Mesenchymal stem cell (in vitro differentiated cells and primary cell): ENCODE data around the gene ZNF532.
A peak's percentile ranks its signal among the peaks of the same experiment; 100 is the strongest.
"Not testable (repeated sequence)": the region's sequence is repeated elsewhere in the genome, so short reads cannot be mapped to it uniquely, and the experiment has no call there.

ENCODE experiments used
- DNase-seq: peaks from one replicate; pipeline ENCODE4 v3.0.0-alpha.2; 2013
- H2AFZ ChIP-seq: one replicate; pipeline ENCODE4 v1.6.1; 2013; ENCODE audit warnings: low read depth, mild to moderate bottlenecking, control low read depth, inconsistent platforms, low read length, moderate library complexity
- H2AK5ac ChIP-seq: 2 replicates; pipeline ENCODE4 v1.6.1; 2013; ENCODE audit warnings: low read length, moderate library complexity, mild to moderate bottlenecking, inconsistent platforms; ENCODE audit not compliant: severe bottlenecking
- H2BK120ac ChIP-seq: one replicate; pipeline ENCODE4 v1.6.1; 2013; ENCODE audit warnings: low read depth, mild to moderate bottlenecking, inconsistent platforms, low read length, moderate library complexity
- H2BK12ac ChIP-seq, 2 experiments: one replicate each; pipeline ENCODE4 v1.6.1; 2013; ENCODE audit warnings: inconsistent platforms in 2 of 2, low read length in 2 of 2, mild to moderate bottlenecking in 2 of 2, moderate library complexity in 2 of 2, control low read depth in 1 of 2
- H2BK15ac ChIP-seq: one replicate; pipeline ENCODE4 v1.6.1; 2013; ENCODE audit warnings: mild to moderate bottlenecking, low read depth, inconsistent platforms; ENCODE audit not compliant: poor library complexity, severe bottlenecking
- H2BK5ac ChIP-seq: 2 replicates; pipeline ENCODE4 v1.6.1; 2013; ENCODE audit warnings: low read depth, mild to moderate bottlenecking, low read length, control low read depth, inconsistent platforms; ENCODE audit not compliant: poor library complexity, severe bottlenecking
- H3K14ac ChIP-seq, 2 experiments: one replicate each; pipeline ENCODE4 v1.6.1; 2013; ENCODE audit warnings: inconsistent platforms in 2 of 2, low read length in 2 of 2, control low read depth in 1 of 2, mild to moderate bottlenecking in 1 of 2, moderate library complexity in 1 of 2
- H3K18ac ChIP-seq, 2 experiments: one replicate each; pipeline ENCODE4 v1.6.1; 2013; ENCODE audit warnings: inconsistent platforms in 2 of 2, low read length in 2 of 2, control low read depth in 1 of 2, low read depth in 1 of 2, mild to moderate bottlenecking in 1 of 2
- H3K23ac ChIP-seq, 2 experiments: one replicate each; pipeline ENCODE4 v1.6.1; 2013; ENCODE audit warnings: inconsistent platforms in 2 of 2, low read length in 2 of 2, mild to moderate bottlenecking in 2 of 2, moderate library complexity in 2 of 2, control low read depth in 1 of 2
- H3K27ac ChIP-seq: 2 replicates; pipeline ENCODE4 v1.5.1; 2013; ENCODE audit warnings: mild to moderate bottlenecking, moderate library complexity, low read length, control low read depth, inconsistent platforms; ENCODE audit not compliant: poor library complexity, severe bottlenecking
- H3K27me3 ChIP-seq, 2 experiments: 2 replicates each; pipeline versions ENCODE4 v1.6.1 to v1.7.0; 2013; ENCODE audit warnings: low read length in 2 of 2, mild to moderate bottlenecking in 2 of 2, moderate library complexity in 2 of 2, control low read depth in 1 of 2, inconsistent platforms in 1 of 2; ENCODE audit not compliant: control insufficient read depth in 1 of 2, insufficient read depth in 1 of 2
- H3K36me3 ChIP-seq, 2 experiments: 2 replicates each; pipeline versions ENCODE4 v1.6.1 to v1.7.0; 2013; ENCODE audit warnings: low read length in 2 of 2, control low read depth in 1 of 2, inconsistent platforms in 1 of 2, low read depth in 1 of 2, mild to moderate bottlenecking in 1 of 2; ENCODE audit not compliant: insufficient read depth in 2 of 2, control insufficient read depth in 1 of 2
- H3K4ac ChIP-seq, 2 experiments: one replicate each; pipeline ENCODE4 v1.6.1; 2013; ENCODE audit warnings: inconsistent platforms in 2 of 2, low read length in 2 of 2, mild to moderate bottlenecking in 2 of 2, moderate library complexity in 2 of 2, control low read depth in 1 of 2, low read depth in 1 of 2
- H3K4me1 ChIP-seq: 2 replicates; pipeline ENCODE4 v1.6.1; 2013; ENCODE audit warnings: low read depth, low read length, control low read depth; ENCODE audit not compliant: control insufficient read depth, insufficient read depth
- H3K4me2 ChIP-seq: 2 replicates; pipeline ENCODE4 v1.6.1; 2013; ENCODE audit warnings: low read length, mild to moderate bottlenecking, inconsistent platforms; ENCODE audit not compliant: poor library complexity, severe bottlenecking
- H3K4me3 ChIP-seq, 2 experiments: 2 replicates each; pipeline versions ENCODE4 v1.5.1 to v1.7.0; 2013; ENCODE audit warnings: low read length in 2 of 2, mild to moderate bottlenecking in 2 of 2, control low read depth in 1 of 2, low read depth in 1 of 2; ENCODE audit not compliant: insufficient read depth in 1 of 2
- H3K79me1 ChIP-seq: replicated peaks from 2 replicates; pipeline ENCODE4 v1.6.1; 2013; ENCODE audit warnings: mild to moderate bottlenecking, control low read depth, low read length, inconsistent platforms; ENCODE audit not compliant: poor library complexity, severe bottlenecking
- H3K9ac ChIP-seq: 2 replicates; pipeline ENCODE4 v1.7.0; 2013; ENCODE audit warnings: mild to moderate bottlenecking, low read length, moderate library complexity
- H3K9me3 ChIP-seq: 2 replicates; pipeline ENCODE4 v1.7.0; 2013; ENCODE audit warnings: mild to moderate bottlenecking, low read length; ENCODE audit not compliant: control insufficient read depth
- H4K8ac ChIP-seq: one replicate; pipeline ENCODE4 v1.6.1; 2013; ENCODE audit warnings: inconsistent platforms, mild to moderate bottlenecking, low read length, moderate library complexity
- H4K91ac ChIP-seq: one replicate; pipeline ENCODE4 v1.6.1; 2013; ENCODE audit warnings: mild to moderate bottlenecking, low read length, inconsistent platforms
- WGBS: methylation state at CpG from one replicate; pipeline ENCODE4 v1.1.7; 2013; ENCODE audit warnings: mixed read lengths; 5-methylcytosine and 5-hydroxymethylcytosine counted together

ZNF532 gene

GRCh38 chr18:59024829-59025228 is 160.2 kb downstream of the ZNF532 start:
- H2BK120ac ChIP-seq: no peak overlapping the region
- H3K4me2 ChIP-seq: no peak overlapping the region
- no peak overlapping the region for H2AFZ ChIP-seq
- no peak overlapping the region for H3K4me3 ChIP-seq
- no peaks in the 10 kb centered on the region for H3K79me1 ChIP-seq
- DNase-seq: peak; percentile 65
- WGBS: no CpG with 5 or more reads among the region's 3 CpGs
- H3K36me3 ChIP-seq: no peaks in the 10 kb centered on the region
- no peak overlapping the region for H4K8ac ChIP-seq
- no peak overlapping the region for H3K4ac ChIP-seq
- H3K4me1 ChIP-seq: peaks cover 2% of the 10 kb centered on the region
- no peak overlapping the region for H3K14ac ChIP-seq
- no peak overlapping the region for H2AK5ac ChIP-seq
- no peak overlapping the region for H3K23ac ChIP-seq
- no peak overlapping the region for H2BK15ac ChIP-seq
- no peaks in the 10 kb centered on the region for H3K27me3 ChIP-seq
- no peak overlapping the region for H3K9ac ChIP-seq
- H3K9me3 ChIP-seq: no peaks in the 10 kb centered on the region
- no peak overlapping the region for H2BK5ac ChIP-seq
- no peak overlapping the region for H3K27ac ChIP-seq
- H3K18ac ChIP-seq: peak overlapping the region in 1 of 2 experiments; percentile 18
- H2BK12ac ChIP-seq: peak overlapping the region in 1 of 2 experiments; percentile 11
- H4K91ac ChIP-seq: no peak overlapping the region

- not testable (repeated sequence) for H3K14ac ChIP-seq, H3K27me3 ChIP-seq, H2BK5ac ChIP-seq, H2AFZ ChIP-seq, H2BK12ac ChIP-seq, H2AK5ac ChIP-seq, H2BK15ac ChIP-seq, H3K27ac ChIP-seq, DNase-seq, H4K91ac ChIP-seq, H3K9me3 ChIP-seq, H2BK120ac ChIP-seq, H3K23ac ChIP-seq, H3K4me1 ChIP-seq, H4K8ac ChIP-seq, H3K36me3 ChIP-seq, H3K4me2 ChIP-seq, H3K4me3 ChIP-seq, H3K9ac ChIP-seq, H3K18ac ChIP-seq, H3K79me1 ChIP-seq, H3K4ac ChIP-seq
- WGBS: 100% methylated on average over 2 of the region's 2 CpGs
Observed at GRCh38 chr18:59025532-59025931, 160.9 kb downstream of the ZNF532 start.

GRCh38 chr18:59026364-59026763 is 161.7 kb downstream of the ZNF532 start:
- Histone ChIP-seq H2BK120ac (no peak overlapping the region), H3K27me3 (no peaks in the 10 kb centered on the region), H4K91ac (no peak overlapping the region), H3K4ac (no peak overlapping the region), H3K4me1 (peaks cover 2% of the 10 kb centered on the region), H3K14ac (no peak overlapping the region), H4K8ac (no peak overlapping the region), H3K23ac (no peak overlapping the region), H3K79me1 (no peaks in the 10 kb centered on the region), H2BK12ac (no peak overlapping the region), H3K9me3 (no peaks in the 10 kb centered on the region), H3K36me3 (no peaks in the 10 kb centered on the region), H2AK5ac (no peak overlapping the region), H3K18ac (no peak overlapping the region), H3K4me2 (no peak overlapping the region), H3K27ac (no peak overlapping the region), H3K9ac (no peak overlapping the region), H2BK15ac (no peak overlapping the region), H2BK5ac (no peak overlapping the region), H3K4me3 (no peak overlapping the region), H2AFZ (no peak overlapping the region)
- DNase-seq: no peak
- 88% methylated on average over 6 of the region's 6 CpGs for WGBS

GRCh38 chr18:59026831-59027410 is 162.2 kb downstream of the ZNF532 start:
- Histone ChIP-seq H3K4me3 (no peak overlapping the region), H2BK12ac (no peak overlapping the region), H3K14ac (no peak overlapping the region), H2AFZ (no peak overlapping the region), H3K18ac (no peak overlapping the region), H3K4me1 (peaks cover 2% of the 10 kb centered on the region), H3K27me3 (no peaks in the 10 kb centered on the region), H3K9ac (no peak overlapping the region), H3K79me1 (no peaks in the 10 kb centered on the region), H3K9me3 (no peaks in the 10 kb centered on the region), H2AK5ac (no peak overlapping the region), H3K36me3 (no peaks in the 10 kb centered on the region), H2BK5ac (no peak overlapping the region), H3K4ac (no peak overlapping the region), H2BK15ac (peak overlapping the region; percentile 40), H2BK120ac (no peak overlapping the region), H4K91ac (no peak overlapping the region), H4K8ac (no peak overlapping the region), H3K23ac (no peak overlapping the region), H3K4me2 (no peak overlapping the region), H3K27ac (no peak overlapping the region)
- no peak for DNase-seq
- 90% methylated on average over 11 of the region's 12 CpGs for WGBS
